ENCODE results near the gene JAG2. TPM values are rescaled to one million over a fixed set of nuclear protein-coding genes. Genes with fewer than 3 reads are reported as not detected.

Gene JAG2
- total RNA-seq, 4 donors from 2014 or later = 47.4 to 75.4 (median 67.2) TPM

GRCh38 chr14:105171004-105171673, 2.6 kb upstream of the JAG2 start:
- H3K4me1 ChIP-seq = peaks cover 51% of the 10 kb centered on the region

GRCh38 chr14:105169776-105170655, 1.4 kb upstream of the JAG2 start:
- Histone ChIP-seq H3K9me3 (no peaks in the 10 kb centered on the region), H3K4me1 (peaks cover 60% of the 10 kb centered on the region)
- no peak for TF ChIP-seq EP300 (IDR thresholded peaks at IDR 0.05)
- no peak for TF ChIP-seq POLR2A (IDR thresholded peaks at IDR 0.05)
- TF ChIP-seq POLR2AphosphoS5 (IDR thresholded peaks at IDR 0.05) = no peak
- TF ChIP-seq, protein P1, sequence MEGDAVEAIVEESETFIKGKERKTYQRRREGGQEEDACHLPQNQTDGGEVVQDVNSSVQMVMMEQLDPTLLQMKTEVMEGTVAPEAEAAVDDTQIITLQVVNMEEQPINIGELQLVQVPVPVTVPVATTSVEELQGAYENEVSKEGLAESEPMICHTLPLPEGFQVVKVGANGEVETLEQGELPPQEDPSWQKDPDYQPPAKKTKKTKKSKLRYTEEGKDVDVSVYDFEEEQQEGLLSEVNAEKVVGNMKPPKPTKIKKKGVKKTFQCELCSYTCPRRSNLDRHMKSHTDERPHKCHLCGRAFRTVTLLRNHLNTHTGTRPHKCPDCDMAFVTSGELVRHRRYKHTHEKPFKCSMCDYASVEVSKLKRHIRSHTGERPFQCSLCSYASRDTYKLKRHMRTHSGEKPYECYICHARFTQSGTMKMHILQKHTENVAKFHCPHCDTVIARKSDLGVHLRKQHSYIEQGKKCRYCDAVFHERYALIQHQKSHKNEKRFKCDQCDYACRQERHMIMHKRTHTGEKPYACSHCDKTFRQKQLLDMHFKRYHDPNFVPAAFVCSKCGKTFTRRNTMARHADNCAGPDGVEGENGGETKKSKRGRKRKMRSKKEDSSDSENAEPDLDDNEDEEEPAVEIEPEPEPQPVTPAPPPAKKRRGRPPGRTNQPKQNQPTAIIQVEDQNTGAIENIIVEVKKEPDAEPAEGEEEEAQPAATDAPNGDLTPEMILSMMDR (IDR thresholded peaks at IDR 0.05) = no peak

More at GRCh38 chr14:105171004-105171673, 2.6 kb upstream of the JAG2 start:
- DNase-seq (ENCODE audit: low spot score in 2 of 2) = no peak
- 30% methylated on average over 11 of the region's 19 CpGs for WGBS
- Histone ChIP-seq H3K27ac (no peak overlapping the region), H3K4me3 (no peak overlapping the region), H3K9me3 (no peaks in the 10 kb centered on the region), H3K27me3 (peaks cover 52% of the 10 kb centered on the region), H3K36me3 (no peaks in the 10 kb centered on the region)
- TF ChIP-seq EP300 (IDR thresholded peaks at IDR 0.05) (no peak), POLR2A (IDR thresholded peaks at IDR 0.05) (no peak), POLR2AphosphoS5 (IDR thresholded peaks at IDR 0.05) (no peak)
- TF ChIP-seq, protein P1 (IDR thresholded peaks at IDR 0.05) = no peak

DNA sequence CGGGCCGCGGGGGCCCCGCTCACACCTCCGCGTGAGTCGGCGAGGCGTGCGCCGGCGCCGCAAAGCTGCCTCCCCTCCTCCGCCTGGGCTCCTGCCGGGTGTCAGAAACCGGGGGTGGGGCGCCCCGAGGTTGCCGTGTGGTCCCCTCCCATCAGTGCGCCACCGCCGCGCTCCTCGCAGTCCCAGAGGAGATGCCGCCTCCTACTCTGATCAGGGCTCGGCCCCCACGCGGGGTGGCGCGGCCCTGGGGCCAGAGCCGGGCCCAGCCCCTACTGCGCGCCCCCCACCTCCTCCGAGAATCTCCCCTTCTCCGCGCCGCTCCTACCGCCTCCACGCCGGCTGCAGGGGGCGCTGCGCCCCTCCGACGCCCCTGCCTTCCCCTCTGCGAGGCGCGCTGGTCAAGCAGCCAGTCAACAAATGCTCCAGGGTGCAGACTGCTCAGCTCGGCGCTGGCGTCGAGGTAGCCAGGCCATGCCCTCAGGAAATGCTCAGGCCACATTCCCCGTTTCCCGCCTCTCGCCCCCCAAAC, 467 bp upstream of the JAG2 start:
- no peaks in the 10 kb centered on the region for H3K36me3 ChIP-seq
- 17% methylated on average over 15 of the region's 54 CpGs for WGBS
- H3K9me3 ChIP-seq = no peaks in the 10 kb centered on the region
- peaks cover 57% of the 10 kb centered on the region for H3K4me1 ChIP-seq
- DNase-seq (ENCODE audit: low spot score in 2 of 2) = no peak
- peak overlapping the region; percentile 44 for H3K4me3 ChIP-seq
- no peak overlapping the region for H3K27ac ChIP-seq
- H3K27me3 ChIP-seq = peaks cover 54% of the 10 kb centered on the region
- TF ChIP-seq POLR2A (IDR thresholded peaks at IDR 0.05) = no peak
- TF ChIP-seq, protein P1 (IDR thresholded peaks at IDR 0.05) = peak in 1 of 2 donors; percentile 30

More at GRCh38 chr14:105169776-105170655, 1.4 kb upstream of the JAG2 start:
- DNase-seq (ENCODE audit: low spot score in 2 of 2) = no peak
- WGBS = 60% methylated on average over 4 of the region's 22 CpGs
- H3K27me3 ChIP-seq = peaks cover 54% of the 10 kb centered on the region
- no peaks in the 10 kb centered on the region for H3K36me3 ChIP-seq
- no peak overlapping the region for H3K27ac ChIP-seq
- no peak overlapping the region for H3K4me3 ChIP-seq

GRCh38 chr14:105168093-105168420, 519 bp downstream of the JAG2 start:
- Histone ChIP-seq H3K36me3 (no peaks in the 10 kb centered on the region), H3K27me3 (peaks cover 54% of the 10 kb centered on the region), H3K4me3 (peak overlapping the region; percentile 55), H3K4me1 (peaks cover 54% of the 10 kb centered on the region), H3K27ac (peak overlapping the region; percentile 76), H3K9me3 (no peaks in the 10 kb centered on the region)
- TF ChIP-seq POLR2AphosphoS5 (IDR thresholded peaks at IDR 0.05) (no peak), POLR2A (IDR thresholded peaks at IDR 0.05) (no peak)
- TF ChIP-seq, protein P1 (IDR thresholded peaks at IDR 0.05) = no peak
- no CpG with 5 or more reads among the region's 46 CpGs for WGBS
- no peak for DNase-seq (ENCODE audit: low spot score in 2 of 2)

Data from suprapubic skin (tissue), 4 donors.